Right atrium auricular region (tissue), 2 donors: Measurements from ENCODE around the gene P4HA3. TPM values are rescaled to one million over a fixed set of nuclear protein-coding genes. Genes with fewer than 3 reads are reported as not detected.

Source experiments
- DNase-seq: peaks from one replicate; pipeline ENCODE4 v3.0.0-alpha.2; 2019; ENCODE audit warnings: low spot score
- H3K27ac ChIP-seq, 2 donors: fragments of 200-600 bp; sonication (generic); 1 replicate in 1 of 2; 2 replicates in 1 of 2; pipeline ENCODE4 v1.5.1; 2016 to 2019
- H3K27me3 ChIP-seq, 2 donors: fragments of 200-600 bp; sonication (generic); one replicate each; pipeline versions ENCODE4 v1.5.1 to v1.6.0; 2017 to 2019
- H3K36me3 ChIP-seq: fragments of 200-600 bp; sonication (generic); one replicate; pipeline ENCODE4 v1.5.1; 2016
- H3K4me1 ChIP-seq, 2 donors: fragments of 200-600 bp; sonication (generic); one replicate each; pipeline versions ENCODE4 v1.5.1 to v1.6.0; 2017 to 2019
- H3K4me3 ChIP-seq, 2 donors: fragments of 200-600 bp; sonication (generic); 1 replicate in 1 of 2; 2 replicates in 1 of 2; pipeline ENCODE4 v1.5.1; 2017 to 2019; ENCODE audit warnings: mild to moderate bottlenecking in 1 of 2, moderate library complexity in 1 of 2
- H3K9me3 ChIP-seq, 2 donors: fragments of 200-600 bp; sonication (generic); one replicate each; pipeline ENCODE4 v1.5.1; 2019
- CTCF ChIP-seq, 2 donors: fragments of 200-600 bp; sonication (generic); IDR thresholded peaks; one replicate each; pipeline ENCODE4 v1.5.1; 2019; ENCODE audit warnings: antibody characterized with exemption in 2 of 2
- total RNA-seq, 2 donors: library from RNA; depleted of rRNA; stranded (reverse); fragments of >200 nt; gene quantifications; one replicate each; pipeline ENCODE4 v1.1.0, GENCODE V29; 2016

P4HA3 gene
- total RNA-seq, 2 donors from 2014 or later, result 0.75 TPM; not detected in 1

- Histone ChIP-seq H3K27me3 (no peaks in the 10 kb centered on the region), H3K36me3 (no peaks in the 10 kb centered on the region), H3K9me3 (peaks cover 0 to 14% of the 10 kb centered on the region in 2 donors), H3K4me3 (no peak overlapping the region), H3K27ac (no peak overlapping the region), H3K4me1 (peaks cover 0 to 15% of the 10 kb centered on the region in 2 donors)
- DNase-seq, result no peak
- no peak for TF ChIP-seq CTCF (IDR thresholded peaks at IDR 0.05)
Observed at GRCh38 chr11:74312326-74312725, 886 bp upstream of the P4HA3 start.

GRCh38 chr11:74310857-74311256, 583 bp downstream of the P4HA3 start:
- no peak for DNase-seq
- H3K4me1 ChIP-seq, result peaks cover 0 to 15% of the 10 kb centered on the region in 2 donors
- no peaks in the 10 kb centered on the region for H3K27me3 ChIP-seq
- no peak overlapping the region for H3K27ac ChIP-seq
- H3K4me3 ChIP-seq, result peak overlapping the region in 1 of 2 donors; percentile 54
- no peak for TF ChIP-seq CTCF (IDR thresholded peaks at IDR 0.05)
- peaks cover 0 to 4% of the 10 kb centered on the region in 2 donors for H3K9me3 ChIP-seq
- H3K36me3 ChIP-seq, result no peaks in the 10 kb centered on the region

DNA sequence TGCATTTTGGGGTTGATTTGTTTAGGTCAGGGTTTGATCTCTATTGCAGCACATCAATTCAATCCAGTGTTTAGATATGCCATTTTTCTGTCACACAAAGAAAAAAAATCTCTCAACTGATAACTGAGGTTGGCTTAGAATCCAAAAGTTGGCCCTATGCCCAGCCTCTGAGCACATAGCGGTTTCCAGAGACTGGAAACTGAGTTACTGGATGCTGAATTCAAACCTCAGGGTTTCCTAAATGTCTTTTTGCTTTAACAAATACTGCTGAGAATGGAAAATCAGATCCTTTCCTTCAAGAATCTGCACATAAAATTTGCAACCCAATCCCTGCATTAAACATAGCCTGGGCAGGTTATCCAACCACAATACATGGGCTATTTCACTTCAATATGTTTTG, 4.0 kb downstream of the P4HA3 start:
- TF ChIP-seq CTCF (IDR thresholded peaks at IDR 0.05), result no peak
- H3K4me3 ChIP-seq, result no peak overlapping the region
- H3K27me3 ChIP-seq, result no peaks in the 10 kb centered on the region
- H3K36me3 ChIP-seq, result no peaks in the 10 kb centered on the region
- H3K9me3 ChIP-seq, result no peaks in the 10 kb centered on the region
- H3K27ac ChIP-seq, result no peak overlapping the region
- H3K4me1 ChIP-seq, result peaks cover 0 to 15% of the 10 kb centered on the region in 2 donors
- no peak for DNase-seq

DNA sequence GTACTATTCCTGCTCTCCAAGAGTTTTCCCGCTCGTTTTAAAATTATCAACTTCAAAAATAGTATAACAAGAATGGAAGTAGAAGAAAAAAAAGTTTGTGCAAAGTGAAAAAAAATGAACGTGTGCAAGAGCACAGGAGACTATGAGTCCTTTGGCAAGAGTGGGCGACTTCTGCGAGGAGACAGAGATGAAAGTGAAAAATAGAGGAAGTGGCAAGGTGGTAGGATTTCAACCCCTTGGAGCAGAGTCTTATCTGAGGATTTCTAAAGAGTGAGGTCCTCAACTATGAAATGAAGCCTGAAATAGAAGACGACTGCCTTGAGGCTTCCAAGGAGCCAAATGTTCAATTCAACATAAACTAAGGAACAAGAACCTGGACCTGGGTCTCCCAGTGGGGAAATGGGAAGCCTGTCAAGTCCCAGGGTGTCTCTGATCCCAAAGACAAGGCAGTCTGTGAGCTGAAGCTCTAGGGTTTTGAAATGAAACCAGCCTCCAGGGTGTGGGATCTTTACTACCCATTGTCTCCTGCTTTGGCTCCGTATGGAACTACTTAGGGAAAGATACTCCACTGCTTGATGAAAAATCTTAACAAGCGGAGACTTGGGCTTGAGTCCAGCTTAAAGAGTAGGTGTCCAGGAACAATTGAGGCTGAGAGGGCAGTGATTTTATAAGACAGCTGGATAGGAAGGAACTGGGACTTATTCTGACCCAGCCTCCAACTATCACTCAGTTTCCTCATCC, 4.8 kb downstream of the P4HA3 start:
- no peak for DNase-seq
- no peak overlapping the region for H3K4me3 ChIP-seq
- H3K36me3 ChIP-seq, result no peaks in the 10 kb centered on the region
- H3K27me3 ChIP-seq, result no peaks in the 10 kb centered on the region
- peaks cover 0 to 10% of the 10 kb centered on the region in 2 donors for H3K4me1 ChIP-seq
- no peak for TF ChIP-seq CTCF (IDR thresholded peaks at IDR 0.05)
- no peak overlapping the region for H3K27ac ChIP-seq
- H3K9me3 ChIP-seq, result no peaks in the 10 kb centered on the region

GRCh38 chr11:74299015-74299414, 12.4 kb downstream of the P4HA3 start:
- Histone ChIP-seq H3K9me3 (no peaks in the 10 kb centered on the region), H3K4me1 (no peaks in the 10 kb centered on the region), H3K27me3 (no peaks in the 10 kb centered on the region), H3K27ac (no peak overlapping the region), H3K4me3 (no peak overlapping the region), H3K36me3 (no peaks in the 10 kb centered on the region)
- no peak for DNase-seq
- TF ChIP-seq CTCF (IDR thresholded peaks at IDR 0.05), result no peak

DNA sequence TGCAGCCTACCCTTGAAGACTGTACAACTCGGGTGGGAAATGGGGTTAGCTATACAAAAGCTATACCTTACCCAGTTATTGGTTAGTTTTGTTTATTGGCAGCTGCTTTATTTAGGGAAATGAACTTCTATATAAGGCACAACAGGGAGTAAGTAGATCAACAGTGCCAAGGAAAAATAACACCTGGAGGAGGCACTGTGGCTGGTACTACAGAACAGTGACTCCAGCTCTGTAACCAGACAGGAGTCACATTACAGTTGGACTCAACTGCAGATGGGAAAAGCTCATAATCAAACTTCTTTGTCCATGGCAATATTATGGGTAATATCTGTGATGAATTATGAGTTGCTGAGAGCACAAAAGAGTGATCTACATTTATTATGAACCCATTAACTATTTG, 14.0 kb downstream of the P4HA3 start:
- no peak for DNase-seq
- Histone ChIP-seq H3K4me3 (no peak overlapping the region), H3K4me1 (no peaks in the 10 kb centered on the region), H3K36me3 (no peaks in the 10 kb centered on the region), H3K9me3 (no peaks in the 10 kb centered on the region), H3K27ac (no peak overlapping the region), H3K27me3 (no peaks in the 10 kb centered on the region)
- TF ChIP-seq CTCF (IDR thresholded peaks at IDR 0.05), result no peak
